Calu3 (cell line): ENCODE results near the gene TGFBR1. TPM values are rescaled to one million over a fixed set of nuclear protein-coding genes. Genes with fewer than 3 reads are reported as not detected.

ENCODE experiments used
- BruUV-seq: library from RNA; stranded (reverse); fragments of 400-500 nt; replicated peaks from 2 replicates; lab custom pipeline; 2021; lab: Mats Ljungman, UMichigan
- CTCF ChIA-PET: fragments of 300-600 bp; sonication (Branson Sonifier 250); formaldehyde crosslinking; loops from one replicate; lab custom pipeline; 2022; ENCODE audit warnings: antibody characterized with exemption; lab: Charles Lee
- DNase-seq: peaks from one replicate; pipeline ENCODE4 v3.0.0; 2022
- H3K27ac Mint-ChIP-seq: one replicate; pipeline ENCODE4 v1.8.0; 2022; ENCODE audit warnings: mixed read lengths; ENCODE audit not compliant: unreplicated experiment
- H3K27me3 Mint-ChIP-seq: one replicate; pipeline ENCODE4 v1.8.0; 2022; ENCODE audit warnings: mixed read lengths; ENCODE audit not compliant: unreplicated experiment
- H3K36me3 Mint-ChIP-seq: one replicate; pipeline ENCODE4 v1.8.0; 2022; ENCODE audit warnings: mild to moderate bottlenecking, moderate library complexity, mixed read lengths; ENCODE audit not compliant: insufficient read depth, unreplicated experiment
- H3K4me1 Mint-ChIP-seq: one replicate; pipeline ENCODE4 v1.8.0; 2022; ENCODE audit warnings: mild to moderate bottlenecking, low read depth, mixed read lengths; ENCODE audit not compliant: unreplicated experiment
- H3K4me3 Mint-ChIP-seq: one replicate; pipeline ENCODE4 v1.8.0; 2022; ENCODE audit warnings: mild to moderate bottlenecking, low read depth, moderate library complexity, mixed read lengths; ENCODE audit not compliant: unreplicated experiment
- H3K9me3 Mint-ChIP-seq: one replicate; pipeline ENCODE4 v1.8.0; 2022; ENCODE audit warnings: low read depth, mixed read lengths; ENCODE audit not compliant: unreplicated experiment
- intact Hi-C: fragments of 100-400 bp; cut with micrococcal nuclease; formaldehyde crosslinking; loops from one replicate; pipeline ENCODE4 v1.10.0; 2022; ENCODE audit not compliant: unreplicated experiment
- total RNA-seq: library from RNA; stranded (reverse); gene quantifications from 2 replicates; pipeline ENCODE4 v1.2.3, GENCODE V29; 2022
- TF ChIP-seq, protein P1 (sequence below): fragments of 200-600 bp; IDR thresholded peaks from one replicate; pipeline ENCODE4 v1.8.0; 2022; ENCODE audit warnings: antibody characterized with exemption; ENCODE audit not compliant: unreplicated experiment

Gene TGFBR1
- total RNA-seq, 1 experiment from 2014 or later, result 22.6 TPM

DNA sequence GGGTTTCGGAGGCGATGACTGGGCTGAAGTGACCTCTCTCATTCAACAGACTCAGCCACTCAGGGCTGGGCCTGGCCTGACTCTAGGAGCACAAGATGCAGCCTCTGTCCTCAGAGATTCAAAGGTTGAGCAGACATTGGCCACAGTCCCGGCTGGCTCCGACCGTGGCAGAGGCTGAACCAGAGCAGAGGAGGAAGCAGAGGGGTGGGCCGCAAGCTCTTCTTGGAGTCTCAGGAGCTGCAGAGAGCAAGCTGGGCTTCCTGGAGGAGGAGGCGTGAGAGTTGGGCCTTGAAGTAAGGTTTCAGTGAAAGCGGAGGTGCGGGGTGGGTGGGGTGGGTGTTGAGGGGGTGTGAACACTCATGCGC lies 79.2 kb downstream of the TGFBR1 start:
- intact Hi-C loops, result no loop called here
- H3K36me3 Mint-ChIP-seq, result no peaks in the 10 kb centered on the region
- H3K27me3 Mint-ChIP-seq, result peaks cover 14% of the 10 kb centered on the region
- BruUV-seq, result no TSS peak
- CTCF ChIA-PET, result interaction anchor here (1.4 kb wide), 1 partner anchor 115 kb away, joined by 4 read pairs; no protein-coding TSS in a partner anchor
- peaks cover 8% of the 10 kb centered on the region for H3K4me1 Mint-ChIP-seq
- H3K27ac Mint-ChIP-seq, result peak overlapping the region; percentile 29
- H3K9me3 Mint-ChIP-seq, result no peaks in the 10 kb centered on the region
- no peak overlapping the region for H3K4me3 Mint-ChIP-seq
- DNase-seq, result no peak
- TF ChIP-seq, protein P1, sequence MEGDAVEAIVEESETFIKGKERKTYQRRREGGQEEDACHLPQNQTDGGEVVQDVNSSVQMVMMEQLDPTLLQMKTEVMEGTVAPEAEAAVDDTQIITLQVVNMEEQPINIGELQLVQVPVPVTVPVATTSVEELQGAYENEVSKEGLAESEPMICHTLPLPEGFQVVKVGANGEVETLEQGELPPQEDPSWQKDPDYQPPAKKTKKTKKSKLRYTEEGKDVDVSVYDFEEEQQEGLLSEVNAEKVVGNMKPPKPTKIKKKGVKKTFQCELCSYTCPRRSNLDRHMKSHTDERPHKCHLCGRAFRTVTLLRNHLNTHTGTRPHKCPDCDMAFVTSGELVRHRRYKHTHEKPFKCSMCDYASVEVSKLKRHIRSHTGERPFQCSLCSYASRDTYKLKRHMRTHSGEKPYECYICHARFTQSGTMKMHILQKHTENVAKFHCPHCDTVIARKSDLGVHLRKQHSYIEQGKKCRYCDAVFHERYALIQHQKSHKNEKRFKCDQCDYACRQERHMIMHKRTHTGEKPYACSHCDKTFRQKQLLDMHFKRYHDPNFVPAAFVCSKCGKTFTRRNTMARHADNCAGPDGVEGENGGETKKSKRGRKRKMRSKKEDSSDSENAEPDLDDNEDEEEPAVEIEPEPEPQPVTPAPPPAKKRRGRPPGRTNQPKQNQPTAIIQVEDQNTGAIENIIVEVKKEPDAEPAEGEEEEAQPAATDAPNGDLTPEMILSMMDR, result no peak

GRCh38 chr9:99184475-99185347 lies 79.8 kb downstream of the TGFBR1 start:
- TF ChIP-seq, protein P1, result peak; percentile 84
- BruUV-seq, result no TSS peak
- H3K4me3 Mint-ChIP-seq, result peak overlapping the region; percentile 54
- intact Hi-C loops, result no loop called here
- H3K27ac Mint-ChIP-seq, result peak overlapping the region; percentile 29
- H3K27me3 Mint-ChIP-seq, result peaks cover 20% of the 10 kb centered on the region
- no peaks in the 10 kb centered on the region for H3K36me3 Mint-ChIP-seq
- DNase-seq, result peak; percentile 68
- H3K4me1 Mint-ChIP-seq, result peaks cover 8% of the 10 kb centered on the region
- CTCF ChIA-PET, result interaction anchor here (0.7 to 1.4 kb wide), 2 partner anchors 31 to 115 kb away, joined by 4 to 7 read pairs; no protein-coding TSS in a partner anchor
- no peaks in the 10 kb centered on the region for H3K9me3 Mint-ChIP-seq

DNA sequence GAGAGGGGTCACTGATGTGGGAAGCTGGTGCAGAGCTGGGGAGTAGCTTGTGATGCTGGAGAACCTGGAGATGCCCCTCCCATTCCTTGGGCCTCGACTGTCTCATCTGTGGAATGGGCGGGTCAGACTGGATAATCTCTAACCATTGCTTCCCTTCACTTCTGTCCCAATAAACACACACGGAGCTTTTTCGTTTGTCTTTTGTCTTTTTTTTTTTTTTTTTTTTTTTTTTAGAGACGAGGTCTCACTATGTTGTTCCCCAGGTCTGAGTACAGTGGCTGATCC lies 80.4 kb downstream of the TGFBR1 start:
- BruUV-seq, result no TSS peak
- Mint-ChIP-seq H3K4me1 (peaks cover 8% of the 10 kb centered on the region), H3K27ac (no peak overlapping the region), H3K36me3 (no peaks in the 10 kb centered on the region), H3K27me3 (peaks cover 26% of the 10 kb centered on the region), H3K9me3 (no peaks in the 10 kb centered on the region), H3K4me3 (peak overlapping the region; percentile 54)
- TF ChIP-seq, protein P1, result no peak
- DNase-seq, result no peak
- intact Hi-C loops, result no loop called here
- CTCF ChIA-PET, result interaction anchor here (0.7 to 1.4 kb wide), 2 partner anchors 30 to 114 kb away, joined by 4 to 7 read pairs; no protein-coding TSS in a partner anchor

GRCh38 chr9:99185934-99186333 lies 81.0 kb downstream of the TGFBR1 start:
- Mint-ChIP-seq H3K9me3 (no peaks in the 10 kb centered on the region), H3K36me3 (no peaks in the 10 kb centered on the region), H3K4me1 (peaks cover 8% of the 10 kb centered on the region), H3K4me3 (no peak overlapping the region), H3K27ac (no peak overlapping the region), H3K27me3 (peaks cover 32% of the 10 kb centered on the region)
- BruUV-seq, result no TSS peak
- CTCF ChIA-PET, result no interaction called here
- TF ChIP-seq, protein P1, result no peak
- no peak for DNase-seq
- intact Hi-C loops, result no loop called here
